Colonic mucosa (tissue), 4 donors: ENCODE data around the gene KIF14. TPM values are rescaled to one million over a fixed set of nuclear protein-coding genes. Genes with fewer than 3 reads are reported as not detected.

Source experiments
- DNase-seq: peaks from one replicate; pipeline ENCODE4 v3.0.0-alpha.2; 2020
- H3K27ac ChIP-seq: fragments of 200-600 bp; one replicate; pipeline ENCODE4 v1.8.0; 2021
- H3K27me3 ChIP-seq: fragments of 200-600 bp; one replicate; pipeline ENCODE4 v1.8.0; 2021
- H3K36me3 ChIP-seq: fragments of 200-600 bp; one replicate; pipeline ENCODE4 v1.8.0; 2021
- H3K4me1 ChIP-seq: fragments of 200-600 bp; one replicate; pipeline ENCODE4 v1.8.0; 2021; ENCODE audit warnings: mild to moderate bottlenecking
- H3K4me3 ChIP-seq: fragments of 200-600 bp; one replicate; pipeline ENCODE4 v1.8.0; 2021
- H3K9ac ChIP-seq, 2 donors: one replicate each; pipeline ENCODE4 v1.7.0; 2013; ENCODE audit warnings: control low read depth in 2 of 2, low read depth in 2 of 2, low read length in 2 of 2
- H3K9me3 ChIP-seq: fragments of 200-600 bp; one replicate; pipeline ENCODE4 v1.8.0; 2021
- CTCF ChIP-seq: fragments of 200-600 bp; IDR thresholded peaks from one replicate; pipeline ENCODE4 v1.8.0; 2022; ENCODE audit warnings: antibody characterized with exemption, mild to moderate bottlenecking
- intact Hi-C: fragments of 100-400 bp; cut with DNase I; formaldehyde crosslinking; loops from one replicate; pipeline ENCODE4 v1.14.1; 2022
- total RNA-seq, 2 donors: library from RNA; stranded (reverse); fragmentation: NEBNext Ultra II Directional in 1 of 2; extraction: Animal tissue kit (Norgen Biotek cat#: 25700) in 1 of 2; gene quantifications; one replicate each; pipeline ENCODE4 v1.2.1, GENCODE V29; 2021
- donor health status: healthy.
- donor health status: DM: no; HTN: no; CAD: no.
- donor health status: DM: no; HTN: no; CAD: no.

KIF14 gene
- total RNA-seq, 2 donors from 2014 or later: 2.7 to 8.2 TPM

- no peaks in the 10 kb centered on the region for H3K27me3 ChIP-seq
- no peaks in the 10 kb centered on the region for H3K4me1 ChIP-seq
- no peak for TF ChIP-seq CTCF
- no peaks in the 10 kb centered on the region for H3K36me3 ChIP-seq
- no peak overlapping the region for H3K4me3 ChIP-seq
- no peak overlapping the region for H3K9ac ChIP-seq
- no peaks in the 10 kb centered on the region for H3K9me3 ChIP-seq
- no peak for DNase-seq
- intact Hi-C loops: no loop called here
- no peak overlapping the region for H3K27ac ChIP-seq
Observed at GRCh38 chr1:200550367-200550766, 70.2 kb downstream of the KIF14 start.

- H3K4me3 ChIP-seq: no peak overlapping the region
- H3K27me3 ChIP-seq: no peaks in the 10 kb centered on the region
- DNase-seq: no peak
- H3K9ac ChIP-seq: no peak overlapping the region
- intact Hi-C loops: no loop called here
- no peak overlapping the region for H3K27ac ChIP-seq
- no peaks in the 10 kb centered on the region for H3K4me1 ChIP-seq
- H3K36me3 ChIP-seq: no peaks in the 10 kb centered on the region
- TF ChIP-seq CTCF: no peak
- H3K9me3 ChIP-seq: no peaks in the 10 kb centered on the region
Observed at GRCh38 chr1:200547386-200547785, 73.2 kb downstream of the KIF14 start.

- Histone ChIP-seq H3K27me3 (no peaks in the 10 kb centered on the region), H3K9me3 (no peaks in the 10 kb centered on the region), H3K4me1 (no peaks in the 10 kb centered on the region), H3K4me3 (no peak overlapping the region), H3K36me3 (no peaks in the 10 kb centered on the region), H3K27ac (no peak overlapping the region), H3K9ac (no peak overlapping the region)
- DNase-seq: no peak
- TF ChIP-seq CTCF: no peak
- intact Hi-C loops: no loop called here
Observed at GRCh38 chr1:200546577-200546976, 74.0 kb downstream of the KIF14 start.

- Histone ChIP-seq H3K4me3 (no peak overlapping the region), H3K4me1 (no peaks in the 10 kb centered on the region)
Observed at GRCh38 chr1:200542162-200542561, 78.4 kb downstream of the KIF14 start.

GRCh38 chr1:200540281-200540680 lies 80.3 kb downstream of the KIF14 start:
- Histone ChIP-seq H3K9ac (no peak overlapping the region), H3K9me3 (no peaks in the 10 kb centered on the region), H3K4me1 (no peaks in the 10 kb centered on the region), H3K27ac (no peak overlapping the region), H3K27me3 (no peaks in the 10 kb centered on the region), H3K36me3 (no peaks in the 10 kb centered on the region), H3K4me3 (no peak overlapping the region)
- no peak for TF ChIP-seq CTCF
- no peak for DNase-seq
- intact Hi-C loops: no loop called here

More at GRCh38 chr1:200542162-200542561, 78.4 kb downstream of the KIF14 start:
- no peaks in the 10 kb centered on the region for H3K27me3 ChIP-seq
- H3K36me3 ChIP-seq: no peaks in the 10 kb centered on the region
- no peaks in the 10 kb centered on the region for H3K9me3 ChIP-seq
- no peak overlapping the region for H3K9ac ChIP-seq
- DNase-seq: no peak
- intact Hi-C loops: no loop called here
- no peak overlapping the region for H3K27ac ChIP-seq
- no peak for TF ChIP-seq CTCF

GRCh38 chr1:200538179-200538578 lies 82.4 kb downstream of the KIF14 start:
- Histone ChIP-seq H3K27me3 (no peaks in the 10 kb centered on the region), H3K9me3 (no peaks in the 10 kb centered on the region), H3K9ac (no peak overlapping the region), H3K36me3 (no peaks in the 10 kb centered on the region), H3K27ac (no peak overlapping the region), H3K4me3 (no peak overlapping the region), H3K4me1 (no peaks in the 10 kb centered on the region)
- no peak for TF ChIP-seq CTCF
- no peak for DNase-seq
- intact Hi-C loops: no loop called here
